Central memory CD8-positive, alpha-beta T cell (primary cell): ENCODE measurements around the gene ELMOD3.

Experiments
- ATAC-seq: fragments of 150-1000 bp; cut with Tn5 transposase; replicated peaks from 2 replicates; pipeline ENCODE4 v1.10.0; 2022; ENCODE audit warnings: mild to moderate bottlenecking, moderate FRiP score, moderate number of reproducible peaks; ENCODE audit not compliant: poor library complexity, severe bottlenecking; ENCODE audit errors: extremely low read depth
- DNase-seq, 2 donors: peaks; one replicate each; pipeline ENCODE4 v3.0.0; 2021; ENCODE audit warnings: low spot score in 2 of 2
- H3K27ac Mint-ChIP-seq: one replicate; pipeline ENCODE4 v1.8.0; 2022; ENCODE audit warnings: low read depth, mild to moderate bottlenecking, moderate library complexity, mixed read lengths
- H3K27me3 Mint-ChIP-seq: one replicate; pipeline ENCODE4 v1.8.0; 2022; ENCODE audit warnings: mixed read lengths
- H3K36me3 Mint-ChIP-seq: one replicate; pipeline ENCODE4 v1.8.0; 2022; ENCODE audit warnings: mild to moderate bottlenecking, moderate library complexity, mixed read lengths; ENCODE audit not compliant: insufficient read depth
- H3K4me1 Mint-ChIP-seq: one replicate; pipeline ENCODE4 v1.8.0; 2022; ENCODE audit warnings: mixed read lengths
- H3K4me3 Mint-ChIP-seq: one replicate; pipeline ENCODE4 v1.8.0; 2022; ENCODE audit warnings: mild to moderate bottlenecking, moderate library complexity, mixed read lengths
- H3K9me3 Mint-ChIP-seq: one replicate; pipeline ENCODE4 v1.8.0; 2022; ENCODE audit warnings: mixed read lengths

Gene ELMOD3

GRCh38 chr2:85429924-85430289 lies 75.3 kb downstream of the ELMOD3 start:
- no peak overlapping the region for H3K27ac Mint-ChIP-seq
- H3K27me3 Mint-ChIP-seq, result no peaks in the 10 kb centered on the region
- H3K4me1 Mint-ChIP-seq, result no peaks in the 10 kb centered on the region
- H3K9me3 Mint-ChIP-seq, result no peaks in the 10 kb centered on the region
- DNase-seq (no peak), ATAC-seq (no peak)
- H3K4me3 Mint-ChIP-seq, result no peak overlapping the region
- no peaks in the 10 kb centered on the region for H3K36me3 Mint-ChIP-seq

DNA sequence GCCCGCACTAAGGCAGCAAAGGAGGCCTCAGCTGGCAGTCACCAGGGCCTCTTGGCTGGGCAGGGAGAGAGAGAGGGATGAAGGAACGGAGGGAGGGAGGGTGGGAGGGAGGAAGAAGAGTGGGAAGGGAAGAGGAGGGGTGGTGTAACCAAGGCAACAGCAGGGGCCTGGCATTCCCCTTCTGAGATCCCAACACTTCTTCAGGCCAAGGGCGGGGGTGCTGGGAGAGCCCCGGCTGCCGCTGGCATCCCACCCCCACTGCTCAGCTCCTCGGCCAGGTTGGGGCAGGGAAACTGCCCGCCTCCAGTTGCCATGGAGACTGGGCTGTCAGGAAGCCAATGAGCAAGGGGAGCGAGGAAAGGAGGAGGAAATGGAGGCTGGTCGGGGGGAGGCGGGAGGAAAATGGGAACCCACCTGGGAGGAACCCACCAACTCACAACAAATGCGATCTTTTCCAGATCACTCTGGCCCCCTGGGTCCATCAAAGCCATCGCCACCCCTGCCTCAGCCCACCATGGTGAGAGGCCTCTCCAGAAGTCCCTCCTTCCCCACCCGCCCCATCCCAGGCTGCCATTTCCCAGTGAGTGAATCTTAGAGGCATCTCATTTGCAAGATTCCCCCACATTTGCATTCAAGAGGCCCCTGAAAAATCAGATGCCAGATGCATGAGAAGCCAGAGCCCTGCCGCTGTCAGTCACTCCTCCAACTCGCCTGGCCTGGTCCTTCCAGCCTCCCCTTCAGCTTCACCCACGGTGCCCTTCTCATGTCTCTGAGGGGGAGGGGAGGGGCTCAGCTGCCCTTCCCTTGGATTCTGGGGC lies 76.4 kb downstream of the ELMOD3 start:
- Mint-ChIP-seq H3K36me3 (no peaks in the 10 kb centered on the region), H3K4me1 (peaks cover 1% of the 10 kb centered on the region), H3K9me3 (no peaks in the 10 kb centered on the region), H3K27ac (no peak overlapping the region), H3K4me3 (no peak overlapping the region), H3K27me3 (no peaks in the 10 kb centered on the region)
- DNase-seq (no peak), ATAC-seq (no peak)

- no peaks in the 10 kb centered on the region for H3K36me3 Mint-ChIP-seq
- H3K4me3 Mint-ChIP-seq, result no peak overlapping the region
- no peak overlapping the region for H3K27ac Mint-ChIP-seq
- ATAC-seq, result no peak
- H3K27me3 Mint-ChIP-seq, result no peaks in the 10 kb centered on the region
- no peaks in the 10 kb centered on the region for H3K9me3 Mint-ChIP-seq
- peaks cover 5% of the 10 kb centered on the region for H3K4me1 Mint-ChIP-seq
- no peak for DNase-seq
Measured at GRCh38 chr2:85431570-85432205, 77.1 kb downstream of the ELMOD3 start.

GRCh38 chr2:85433511-85434089 lies 79.0 kb downstream of the ELMOD3 start:
- Mint-ChIP-seq H3K27me3 (no peaks in the 10 kb centered on the region), H3K4me3 (no peak overlapping the region), H3K27ac (no peak overlapping the region), H3K36me3 (peaks cover 3% of the 10 kb centered on the region), H3K4me1 (peaks cover 19% of the 10 kb centered on the region), H3K9me3 (no peaks in the 10 kb centered on the region)
- DNase-seq, result no peak
- ATAC-seq, result no peak

GRCh38 chr2:85434696-85435095 lies 80.1 kb downstream of the ELMOD3 start:
- Mint-ChIP-seq H3K9me3 (no peaks in the 10 kb centered on the region), H3K27ac (no peak overlapping the region), H3K4me3 (no peak overlapping the region), H3K27me3 (no peaks in the 10 kb centered on the region), H3K36me3 (peaks cover 3% of the 10 kb centered on the region), H3K4me1 (peaks cover 19% of the 10 kb centered on the region)
- DNase-seq, result no peak
- no peak for ATAC-seq

- Mint-ChIP-seq H3K27me3 (no peaks in the 10 kb centered on the region), H3K27ac (no peak overlapping the region), H3K4me3 (no peak overlapping the region), H3K9me3 (no peaks in the 10 kb centered on the region), H3K36me3 (peaks cover 3% of the 10 kb centered on the region), H3K4me1 (peaks cover 19% of the 10 kb centered on the region)
- ATAC-seq (no peak), DNase-seq (no peak)
Measured at GRCh38 chr2:85435220-85435958, 80.8 kb downstream of the ELMOD3 start.

DNA sequence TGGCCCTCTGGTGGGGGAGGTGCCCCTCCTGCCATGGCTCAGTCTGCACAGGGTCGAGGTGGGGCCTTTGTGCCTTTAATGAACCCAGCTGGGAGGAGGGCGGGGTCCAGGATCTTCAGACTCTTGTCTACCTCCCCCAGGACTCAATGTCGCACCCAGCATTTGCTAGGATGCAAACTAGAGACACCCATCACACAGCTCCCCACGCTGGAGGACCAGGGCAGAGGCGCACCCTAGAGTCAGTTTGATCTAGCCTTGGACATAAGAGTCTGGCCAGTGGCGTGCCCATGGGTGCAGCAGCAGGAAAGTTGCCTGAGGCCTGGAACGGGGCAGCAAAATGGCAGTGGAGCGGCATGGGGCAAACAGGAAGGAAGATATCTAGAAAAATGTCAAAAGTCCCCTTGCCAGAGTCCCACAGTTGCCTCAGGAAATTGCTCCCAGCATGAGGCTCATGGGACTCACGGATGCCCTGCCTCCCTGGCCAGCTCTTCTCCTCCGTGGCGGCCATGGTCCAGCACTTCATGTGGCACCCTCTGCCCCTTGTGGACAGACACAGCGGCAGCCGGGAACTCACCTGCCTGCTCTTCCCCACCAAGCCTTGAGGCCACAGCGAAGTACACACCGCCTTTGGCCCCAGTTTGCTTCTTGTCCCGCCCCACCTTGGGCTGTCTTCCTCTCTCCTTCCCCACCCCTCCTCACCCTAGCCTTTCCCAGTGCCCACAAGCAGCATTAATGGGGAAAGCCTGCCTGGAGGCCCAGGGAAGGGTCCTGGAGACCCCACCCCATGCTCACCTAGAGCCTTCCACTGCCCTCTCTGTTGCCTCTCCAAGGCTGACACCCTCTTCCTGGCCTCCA lies 81.6 kb downstream of the ELMOD3 start:
- Mint-ChIP-seq H3K4me3 (no peak overlapping the region), H3K27me3 (no peaks in the 10 kb centered on the region), H3K27ac (peak overlapping the region; percentile 79), H3K4me1 (peaks cover 19% of the 10 kb centered on the region), H3K9me3 (no peaks in the 10 kb centered on the region), H3K36me3 (peaks cover 3% of the 10 kb centered on the region)
- no peak for DNase-seq
- ATAC-seq, result no peak

DNA sequence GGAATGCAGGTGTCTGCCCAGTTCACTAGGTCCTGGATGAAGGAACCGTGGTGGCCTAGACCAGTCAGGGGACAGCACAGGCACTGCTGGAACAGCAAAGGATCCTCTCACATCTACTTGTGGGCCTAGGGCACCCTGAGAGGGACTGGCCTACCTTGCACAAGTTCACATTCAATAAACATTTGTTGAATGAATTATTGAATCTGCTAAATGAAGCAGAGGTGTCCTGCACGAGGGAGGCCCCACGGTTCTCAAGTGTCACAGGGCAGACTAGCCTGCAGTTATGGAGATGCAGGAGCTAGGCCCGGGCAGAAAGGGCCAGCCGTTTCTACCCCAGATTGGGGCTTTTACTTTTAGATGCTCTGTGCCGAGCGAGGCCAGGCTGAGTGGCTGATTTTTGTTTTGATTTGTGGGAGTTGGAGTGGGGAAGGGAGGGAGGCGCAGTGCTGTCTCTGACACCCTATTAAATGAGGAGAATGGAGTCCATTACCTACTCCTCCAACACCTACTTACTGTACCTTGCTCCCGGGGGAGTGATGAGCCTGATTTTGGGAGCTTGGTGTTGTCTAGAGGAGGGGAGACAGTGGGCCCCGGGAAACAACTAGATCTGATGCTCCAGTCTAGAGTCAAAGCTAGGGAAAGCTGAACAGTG lies 82.4 kb downstream of the ELMOD3 start:
- Mint-ChIP-seq H3K27ac (peak overlapping the region; percentile 92), H3K4me1 (peaks cover 19% of the 10 kb centered on the region), H3K4me3 (peak overlapping the region; percentile 85), H3K9me3 (no peaks in the 10 kb centered on the region), H3K36me3 (peaks cover 3% of the 10 kb centered on the region), H3K27me3 (no peaks in the 10 kb centered on the region)
- ATAC-seq (no peak), DNase-seq (no peak)

DNA sequence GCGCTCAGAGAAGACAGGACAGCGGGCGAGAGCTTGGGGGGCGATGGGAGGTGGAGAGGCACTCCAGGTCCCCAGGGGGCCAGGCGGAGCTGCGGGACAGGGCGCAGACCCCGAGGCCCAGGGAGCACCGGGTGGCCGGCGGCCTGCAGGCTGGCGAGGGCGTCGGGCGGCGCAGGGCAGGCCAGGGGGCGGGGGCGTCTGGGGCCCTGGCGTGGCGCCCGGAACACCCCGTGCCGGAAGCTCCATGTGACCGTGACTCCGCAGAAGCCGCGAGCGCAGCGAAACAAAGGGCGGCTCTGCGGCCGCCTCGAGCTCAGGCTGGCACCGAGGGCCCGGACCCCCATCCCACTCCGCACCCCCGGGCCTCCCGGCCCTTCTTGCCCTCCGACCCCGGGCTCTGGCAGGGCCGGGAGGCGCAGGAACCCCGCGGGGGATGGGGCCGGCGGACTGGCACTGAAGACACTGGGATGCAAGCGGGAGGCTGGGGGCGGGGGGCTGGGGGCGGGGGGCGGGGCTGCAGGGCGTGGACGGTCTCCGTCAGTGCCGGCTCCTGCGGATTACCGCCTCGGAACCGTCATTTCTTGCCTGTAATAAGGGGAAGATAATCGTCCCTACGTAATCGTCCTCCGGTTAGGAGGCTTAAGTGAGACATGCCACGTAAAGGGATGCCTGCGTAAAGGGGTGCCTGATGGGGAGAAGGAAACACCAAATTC lies 83.1 kb downstream of the ELMOD3 start:
- peak overlapping the region; percentile 85 for H3K4me3 Mint-ChIP-seq
- no peaks in the 10 kb centered on the region for H3K27me3 Mint-ChIP-seq
- no peaks in the 10 kb centered on the region for H3K9me3 Mint-ChIP-seq
- ATAC-seq, result peak; percentile 83
- H3K4me1 Mint-ChIP-seq, result peaks cover 19% of the 10 kb centered on the region
- H3K27ac Mint-ChIP-seq, result peak overlapping the region; percentile 92
- peak; percentile 58 to 64 for DNase-seq
- peaks cover 3% of the 10 kb centered on the region for H3K36me3 Mint-ChIP-seq

- DNase-seq, result no peak
- Mint-ChIP-seq H3K36me3 (peaks cover 3% of the 10 kb centered on the region), H3K4me1 (peaks cover 19% of the 10 kb centered on the region), H3K9me3 (no peaks in the 10 kb centered on the region), H3K27me3 (no peaks in the 10 kb centered on the region), H3K4me3 (peak overlapping the region; percentile 85), H3K27ac (peak overlapping the region; percentile 60)
- no peak for ATAC-seq
Measured at GRCh38 chr2:85438201-85439024, 83.8 kb downstream of the ELMOD3 start.
